HCT116 (cell line): ENCODE results near the gene PM20D2.

Experiments used
- CTCF ChIP-seq, 3 experiments: fragments of 200-600 bp in 1 of 3; sonication (generic) in 1 of 3; IDR thresholded peaks in 2 of 3; conservative IDR thresholded peaks in 1 of 3; 2 replicates each; pipeline ENCODE4 v1.5.1; 2012 to 2017; ENCODE audit warnings: low read depth in 2 of 3, low read length in 2 of 3, antibody characterized with exemption in 1 of 3, borderline replicate concordance in 1 of 3, control low read depth in 1 of 3, mild to moderate bottlenecking in 1 of 3, mixed read lengths in 1 of 3, mixed run types in 1 of 3, moderate library complexity in 1 of 3; ENCODE audit not compliant: insufficient read depth in 1 of 3
- EGR1 ChIP-seq: IDR thresholded peaks from 2 replicates; pipeline ENCODE4 v1.6.1; 2012; ENCODE audit warnings: low read depth
- RAD21 ChIP-seq: IDR thresholded peaks from 2 replicates; pipeline ENCODE4 v1.6.1; 2012; ENCODE audit warnings: low read depth, mild to moderate bottlenecking
- TF ChIP-seq, protein P1 (sequence below): IDR thresholded peaks from 2 replicates; pipeline ENCODE4 v1.6.1; 2012; ENCODE audit warnings: low read depth

GRCh38 chr6:89132057-89132456, 13.8 kb upstream of the PM20D2 start:
- TF ChIP-seq EGR1 (no peak), CTCF (IDR thresholded peaks at IDR 0.05 in 2 of 3, conservative IDR thresholded peaks at IDR 0.05 in 1 of 3; ENCODE audit: borderline replicate concordance in 1 of 3, insufficient read depth in 1 of 3, low read depth in 2 of 3, low read length in 2 of 3) (no peak), RAD21 (no peak)
- TF ChIP-seq, protein P1, sequence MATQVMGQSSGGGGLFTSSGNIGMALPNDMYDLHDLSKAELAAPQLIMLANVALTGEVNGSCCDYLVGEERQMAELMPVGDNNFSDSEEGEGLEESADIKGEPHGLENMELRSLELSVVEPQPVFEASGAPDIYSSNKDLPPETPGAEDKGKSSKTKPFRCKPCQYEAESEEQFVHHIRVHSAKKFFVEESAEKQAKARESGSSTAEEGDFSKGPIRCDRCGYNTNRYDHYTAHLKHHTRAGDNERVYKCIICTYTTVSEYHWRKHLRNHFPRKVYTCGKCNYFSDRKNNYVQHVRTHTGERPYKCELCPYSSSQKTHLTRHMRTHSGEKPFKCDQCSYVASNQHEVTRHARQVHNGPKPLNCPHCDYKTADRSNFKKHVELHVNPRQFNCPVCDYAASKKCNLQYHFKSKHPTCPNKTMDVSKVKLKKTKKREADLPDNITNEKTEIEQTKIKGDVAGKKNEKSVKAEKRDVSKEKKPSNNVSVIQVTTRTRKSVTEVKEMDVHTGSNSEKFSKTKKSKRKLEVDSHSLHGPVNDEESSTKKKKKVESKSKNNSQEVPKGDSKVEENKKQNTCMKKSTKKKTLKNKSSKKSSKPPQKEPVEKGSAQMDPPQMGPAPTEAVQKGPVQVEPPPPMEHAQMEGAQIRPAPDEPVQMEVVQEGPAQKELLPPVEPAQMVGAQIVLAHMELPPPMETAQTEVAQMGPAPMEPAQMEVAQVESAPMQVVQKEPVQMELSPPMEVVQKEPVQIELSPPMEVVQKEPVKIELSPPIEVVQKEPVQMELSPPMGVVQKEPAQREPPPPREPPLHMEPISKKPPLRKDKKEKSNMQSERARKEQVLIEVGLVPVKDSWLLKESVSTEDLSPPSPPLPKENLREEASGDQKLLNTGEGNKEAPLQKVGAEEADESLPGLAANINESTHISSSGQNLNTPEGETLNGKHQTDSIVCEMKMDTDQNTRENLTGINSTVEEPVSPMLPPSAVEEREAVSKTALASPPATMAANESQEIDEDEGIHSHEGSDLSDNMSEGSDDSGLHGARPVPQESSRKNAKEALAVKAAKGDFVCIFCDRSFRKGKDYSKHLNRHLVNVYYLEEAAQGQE = no peak
